Lower leg skin (tissue), 3 donors: ENCODE data around the gene PRR4.

Experiments
- CTCF ChIP-seq, 3 donors: fragments of 450-650 bp; IDR thresholded peaks; one replicate each; pipeline ENCODE4 v1.5.1; 2016; ENCODE audit warnings: antibody characterized with exemption in 3 of 3, mild to moderate bottlenecking in 3 of 3, moderate library complexity in 2 of 3
- POLR2A ChIP-seq, 2 donors: fragments of 450-650 bp; IDR thresholded peaks; one replicate each; pipeline ENCODE4 v1.6.1; 2016 to 2017; ENCODE audit warnings: antibody characterized with exemption in 2 of 2, mild to moderate bottlenecking in 1 of 2, moderate library complexity in 1 of 2

- TF ChIP-seq POLR2A (IDR thresholded peaks at IDR 0.05) (no peak), CTCF (IDR thresholded peaks at IDR 0.05) (no peak)
These were observed 34.9 kb upstream of the PRR4 start, which contains the start of gene PRH1 for GRCh38 chr12:10884086-10884725.
